ENCODE data around the gene LRBA. TPM values are rescaled to one million over a fixed set of nuclear protein-coding genes. Genes with fewer than 3 reads are reported as not detected.

Gene LRBA
- polyA plus RNA-seq, 2 of the 4 experiments (the other 2 are of a cell fraction) = 10.7 to 25.1 TPM

GRCh38 chr4:151025759-151026158 is 10.7 kb upstream of the LRBA start (continued):
- TF ChIP-seq RARB (CRISPR knock-in tag; IDR thresholded peaks at IDR 0.05) (no peak), ELK1 (IDR thresholded peaks at IDR 0.05; ENCODE audit: low read depth, low read length) (no peak), USF2 (IDR thresholded peaks at IDR 0.05) (no peak), CEBPB (IDR thresholded peaks at IDR 0.05) (no peak), MAZ (IDR thresholded peaks at IDR 0.05; ENCODE audit: borderline replicate concordance, low read depth, low read length) (no peak), PHF8 (IDR thresholded peaks at IDR 0.05; ENCODE audit: borderline replicate concordance, low read depth) (no peak), HMGXB4 (CRISPR knock-in tag; IDR thresholded peaks at IDR 0.05; ENCODE audit: borderline replicate concordance) (no peak)
- TF ChIP-seq, protein P1, sequence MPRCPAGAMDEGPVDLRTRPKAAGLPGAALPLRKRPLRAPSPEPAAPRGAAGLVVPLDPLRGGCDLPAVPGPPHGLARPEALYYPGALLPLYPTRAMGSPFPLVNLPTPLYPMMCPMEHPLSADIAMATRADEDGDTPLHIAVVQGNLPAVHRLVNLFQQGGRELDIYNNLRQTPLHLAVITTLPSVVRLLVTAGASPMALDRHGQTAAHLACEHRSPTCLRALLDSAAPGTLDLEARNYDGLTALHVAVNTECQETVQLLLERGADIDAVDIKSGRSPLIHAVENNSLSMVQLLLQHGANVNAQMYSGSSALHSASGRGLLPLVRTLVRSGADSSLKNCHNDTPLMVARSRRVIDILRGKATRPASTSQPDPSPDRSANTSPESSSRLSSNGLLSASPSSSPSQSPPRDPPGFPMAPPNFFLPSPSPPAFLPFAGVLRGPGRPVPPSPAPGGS (IDR thresholded peaks at IDR 0.05) = no peak

- DNase-seq (ENCODE audit: low read depth in 1 of 2, low spot score in 1 of 2) = no peak
- Histone ChIP-seq H3K4me2 (no peak overlapping the region), H3K27ac (no peak overlapping the region), H3K4me1 (no peaks in the 10 kb centered on the region), H3K9me3 (no peaks in the 10 kb centered on the region), H3K4me3 (no peak overlapping the region)
- ChIA-PET POLR2A (no interaction called here), CTCF (interaction anchor here (0.5 kb wide), 1 partner anchor 12 kb away, joined by 3 read pairs; no protein-coding TSS in a partner anchor)
- FAIRE-seq = no peak
- TF ChIP-seq, protein P2, sequence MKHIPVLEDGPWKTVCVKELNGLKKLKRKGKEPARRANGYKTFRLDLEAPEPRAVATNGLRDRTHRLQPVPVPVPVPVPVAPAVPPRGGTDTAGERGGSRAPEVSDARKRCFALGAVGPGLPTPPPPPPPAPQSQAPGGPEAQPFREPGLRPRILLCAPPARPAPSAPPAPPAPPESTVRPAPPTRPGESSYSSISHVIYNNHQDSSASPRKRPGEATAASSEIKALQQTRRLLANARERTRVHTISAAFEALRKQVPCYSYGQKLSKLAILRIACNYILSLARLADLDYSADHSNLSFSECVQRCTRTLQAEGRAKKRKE (CRISPR knock-in tag; IDR thresholded peaks at IDR 0.05; ENCODE audit: low read depth) = no peak
- ATAC-seq = no peak
- 41% methylated on average over 2 of the region's 2 CpGs for WGBS (ENCODE audit: missing lambda C conversion rate)
Measured at GRCh38 chr4:151022586-151022985, 7.5 kb upstream of the LRBA start.

DNA sequence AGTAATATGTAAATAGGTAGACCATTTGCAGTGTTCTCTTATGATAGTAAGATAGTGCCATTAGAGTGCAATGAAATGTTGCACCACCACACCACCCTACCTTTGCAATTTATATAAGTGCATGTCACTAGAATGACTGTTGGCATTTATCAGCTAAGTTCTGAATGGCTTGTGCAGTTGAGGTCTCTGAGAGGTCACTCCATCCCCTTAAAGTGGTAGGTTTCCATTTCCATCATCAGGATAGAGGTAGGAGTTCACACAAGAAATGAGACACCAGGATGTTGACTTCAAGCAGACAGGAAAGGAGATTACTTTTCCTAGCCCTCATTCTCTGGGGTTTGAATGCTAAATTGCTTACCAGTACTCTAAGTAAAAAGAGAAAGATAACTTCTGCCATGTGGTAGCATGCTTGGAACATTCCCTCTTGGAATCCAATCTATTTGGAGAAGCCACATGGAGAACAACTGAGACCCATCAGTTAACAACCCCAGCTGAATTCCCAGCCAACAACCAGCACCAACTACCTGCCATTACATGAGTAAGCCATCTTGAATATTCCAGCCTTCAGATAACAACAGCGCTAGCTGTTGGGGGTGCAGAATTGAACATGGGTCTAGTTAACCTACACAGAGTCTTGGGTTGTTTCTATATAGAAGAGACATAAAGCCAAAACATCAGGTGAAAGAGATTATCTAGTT is 6.7 kb upstream of the LRBA start:
- FAIRE-seq (no peak), DNase-seq (ENCODE audit: low read depth in 1 of 2, low spot score in 1 of 2) (no peak), ATAC-seq (no peak)
- Histone ChIP-seq H3K9me3 (no peaks in the 10 kb centered on the region), H3K4me1 (peaks cover under 1% of the 10 kb centered on the region; the same call in 1 of the 3 replicates), H3K4me2 (no peak overlapping the region), H3K4me3 (no peak overlapping the region), H3K27ac (no peak overlapping the region)
- WGBS (ENCODE audit: missing lambda C conversion rate) = 92% methylated on average over 1 of the region's 1 CpG
- CTCF ChIA-PET = no interaction called here
- POLR2A ChIA-PET = no interaction called here
- TF ChIP-seq MAZ (IDR thresholded peaks at IDR 0.05; ENCODE audit: borderline replicate concordance, low read depth, low read length) (no peak), HOXB5 (CRISPR knock-in tag; IDR thresholded peaks at IDR 0.05) (no peak), RAD21 (conservative IDR thresholded peaks at IDR 0.05 in 1 of 2, IDR thresholded peaks at IDR 0.05 in 1 of 2) (no peak), HOXA7 (CRISPR knock-in tag; IDR thresholded peaks at IDR 0.05) (no peak)

Measured in A549 (cell line).